Iris pigment epithelial cell (primary cell): ENCODE results near the gene RPS17.
"Not testable (repeated sequence)": the region's sequence is repeated elsewhere in the genome, so short reads cannot be mapped to it uniquely, and the experiment has no call there.

Source experiments
- DNase-seq: peaks from one replicate; pipeline ENCODE4 v3.0.0-alpha.2; 2011; ENCODE audit warnings: low read depth

RPS17 gene

GRCh38 chr15:82507693-82508092 is 32.6 kb downstream of the RPS17 start:
- DNase-seq = not testable (repeated sequence)

GRCh38 chr15:82507087-82507486 is 33.2 kb downstream of the RPS17 start:
- DNase-seq = not testable (repeated sequence)

- not testable (repeated sequence) for DNase-seq
These were observed 34.4 kb downstream of the RPS17 start for GRCh38 chr15:82505842-82506241.

- not testable (repeated sequence) for DNase-seq
These were observed 36.2 kb downstream of the RPS17 start for GRCh38 chr15:82504074-82504473.

GRCh38 chr15:82502700-82503339 is 37.4 kb downstream of the RPS17 start:
- not testable (repeated sequence) for DNase-seq

GRCh38 chr15:82500772-82501171 is 39.5 kb downstream of the RPS17 start:
- not testable (repeated sequence) for DNase-seq

- not testable (repeated sequence) for DNase-seq
These were observed 42.3 kb downstream of the RPS17 start for GRCh38 chr15:82497978-82498377.

GRCh38 chr15:82488250-82488649 is 52.0 kb downstream of the RPS17 start:
- not testable (repeated sequence) for DNase-seq

- DNase-seq = not testable (repeated sequence)
These were observed 53.2 kb downstream of the RPS17 start for GRCh38 chr15:82487045-82487444.
